GM21529 (cell line): Measurements from ENCODE around the gene TNNI3K.

Experiments
- ATAC-seq: cut with Tn5 transposase; IDR thresholded peaks from one replicate; pipeline ENCODE4 v1.9.1; 2021; ENCODE audit not compliant: unreplicated experiment

Gene TNNI3K

GRCh38 chr1:74375376-74375775, 140.2 kb downstream of the TNNI3K start:
- ATAC-seq: no peak

DNA sequence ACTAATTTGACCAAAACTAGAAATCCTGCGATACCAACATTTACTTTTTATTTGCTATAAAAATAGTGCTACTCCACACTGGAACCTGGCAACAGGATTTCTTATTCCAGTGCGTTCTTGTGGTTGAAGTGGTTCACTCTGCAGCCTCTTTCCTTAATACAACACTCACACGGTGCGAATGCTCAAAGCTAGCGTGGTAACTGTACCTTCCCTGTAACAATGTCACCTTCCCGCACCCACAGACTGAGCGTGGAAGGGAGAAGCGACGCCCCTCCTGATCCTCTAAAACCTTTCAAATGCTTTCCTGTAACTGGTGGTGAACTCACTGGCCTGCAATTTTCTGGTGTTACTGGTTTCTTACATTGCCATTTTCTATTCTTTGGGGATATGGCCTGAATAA, 145.1 kb downstream of the TNNI3K start:
- ATAC-seq: no peak

- no peak for ATAC-seq
These were observed 153.7 kb downstream of the TNNI3K start for GRCh38 chr1:74388855-74389254.

- ATAC-seq: no peak
These were observed 157.0 kb downstream of the TNNI3K start for GRCh38 chr1:74392186-74392585.

DNA sequence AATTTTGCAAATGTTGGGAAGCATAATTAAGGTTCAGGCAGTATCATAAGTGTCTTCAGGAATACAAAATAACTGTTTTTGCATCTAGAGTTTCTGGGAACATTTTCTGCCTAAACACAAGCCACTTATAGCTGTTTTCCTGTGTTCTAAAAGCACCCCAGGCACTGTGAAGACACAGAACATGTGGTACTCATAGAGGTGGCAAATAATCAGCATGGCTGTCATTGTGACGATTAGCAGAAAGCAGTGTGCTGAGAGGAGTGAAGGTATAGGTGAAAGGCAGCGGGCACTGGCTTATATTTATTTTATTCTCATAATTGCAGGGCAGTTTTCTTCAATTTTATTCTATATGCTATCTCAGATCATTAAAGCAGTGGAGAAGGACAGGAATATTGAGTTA, 157.7 kb downstream of the TNNI3K start:
- ATAC-seq: no peak

DNA sequence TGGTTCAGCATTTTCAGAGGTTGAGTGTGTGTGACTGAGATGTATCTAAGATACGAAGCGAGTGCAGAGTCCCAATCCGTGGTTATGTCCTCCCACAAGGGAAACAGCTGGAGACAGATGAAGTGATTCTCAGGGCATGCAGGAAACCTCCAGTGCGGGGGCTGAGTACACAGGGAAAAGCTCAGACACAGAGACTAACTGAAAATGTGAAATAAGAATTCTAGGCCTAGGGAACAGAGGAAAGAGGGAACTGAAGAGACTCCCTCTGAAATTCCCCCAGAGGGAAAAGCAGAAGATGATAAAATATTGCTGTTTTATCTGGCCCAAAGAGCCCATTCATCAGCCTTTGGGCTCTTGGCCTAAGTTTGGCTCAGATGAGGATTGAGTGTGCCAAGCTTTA, 160.4 kb downstream of the TNNI3K start:
- no peak for ATAC-seq

GRCh38 chr1:74396462-74396861, 161.3 kb downstream of the TNNI3K start:
- no peak for ATAC-seq

GRCh38 chr1:74396933-74397332, 161.7 kb downstream of the TNNI3K start:
- peak; percentile 79 for ATAC-seq

DNA sequence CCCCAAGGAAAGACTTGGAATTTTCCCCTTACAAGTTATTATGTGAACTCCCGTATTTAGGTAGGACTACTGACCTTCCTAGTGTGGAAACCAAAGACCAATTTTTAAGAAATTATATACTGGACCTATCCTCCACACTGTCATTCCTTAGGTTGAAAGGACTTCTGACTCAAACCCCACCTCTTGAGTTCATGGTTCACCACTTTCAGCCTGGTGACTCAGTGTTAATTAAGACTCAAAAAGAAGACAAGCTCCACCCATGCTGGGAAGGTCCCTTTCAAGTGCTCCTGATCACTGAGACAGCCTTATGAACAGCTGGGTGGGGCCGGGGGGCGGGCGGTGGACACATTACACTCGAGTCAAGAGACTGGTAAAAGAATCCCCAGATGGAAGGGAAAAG, 164.1 kb downstream of the TNNI3K start:
- ATAC-seq: peak; percentile 70

GRCh38 chr1:74402873-74403272, 167.7 kb downstream of the TNNI3K start:
- ATAC-seq: no peak

- no peak for ATAC-seq
These were observed 168.4 kb downstream of the TNNI3K start for GRCh38 chr1:74403606-74404005.

- ATAC-seq: no peak
These were observed 171.6 kb downstream of the TNNI3K start for GRCh38 chr1:74406759-74407158.

- no peak for ATAC-seq
These were observed 172.7 kb downstream of the TNNI3K start for GRCh38 chr1:74407902-74408301.

GRCh38 chr1:74412244-74412643, 177.1 kb downstream of the TNNI3K start:
- ATAC-seq: no peak

GRCh38 chr1:74415935-74416334, 180.7 kb downstream of the TNNI3K start:
- no peak for ATAC-seq

DNA sequence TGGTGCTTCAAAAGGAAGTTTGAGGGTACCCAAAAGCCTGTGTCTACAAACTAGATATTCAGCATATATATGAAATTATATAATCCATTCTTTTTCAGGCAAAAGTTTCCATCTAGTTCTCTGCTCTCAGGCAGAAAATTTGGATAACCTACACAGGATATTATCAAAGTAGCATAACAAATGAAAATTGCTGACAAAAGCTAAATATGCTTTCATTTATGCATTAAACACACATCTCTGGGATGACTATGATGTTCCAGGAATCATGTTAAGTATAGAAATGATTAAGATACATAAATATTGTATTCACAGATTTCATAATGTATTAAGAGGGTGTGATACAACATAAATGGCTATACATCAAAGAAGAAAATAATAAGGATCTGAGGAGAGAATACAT, 184.4 kb downstream of the TNNI3K start:
- no peak for ATAC-seq

- ATAC-seq: no peak
These were observed 185.3 kb downstream of the TNNI3K start for GRCh38 chr1:74420467-74420866.

GRCh38 chr1:74422421-74423292, 187.5 kb downstream of the TNNI3K start:
- no peak for ATAC-seq

GRCh38 chr1:74423471-74423870, 188.3 kb downstream of the TNNI3K start:
- ATAC-seq: no peak

DNA sequence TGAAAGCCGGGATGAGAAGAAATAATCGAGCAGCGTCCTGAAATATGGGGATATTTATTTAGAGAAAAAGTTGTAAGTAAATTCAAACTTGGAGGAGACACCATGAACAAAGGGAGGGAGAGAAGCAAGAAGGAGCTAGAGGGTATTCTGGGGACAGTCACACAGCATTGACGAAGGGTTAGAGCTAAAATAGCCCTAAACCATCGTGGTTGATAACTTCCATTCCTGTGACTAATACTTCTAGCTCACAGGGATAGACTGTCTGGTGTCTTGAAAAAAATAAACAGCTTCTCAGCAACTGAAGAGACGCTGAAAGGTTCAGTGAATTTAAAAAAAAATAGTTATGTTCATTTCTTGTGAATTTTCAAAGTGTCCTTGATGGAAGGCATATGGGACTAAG, 190.5 kb downstream of the TNNI3K start:
- no peak for ATAC-seq

DNA sequence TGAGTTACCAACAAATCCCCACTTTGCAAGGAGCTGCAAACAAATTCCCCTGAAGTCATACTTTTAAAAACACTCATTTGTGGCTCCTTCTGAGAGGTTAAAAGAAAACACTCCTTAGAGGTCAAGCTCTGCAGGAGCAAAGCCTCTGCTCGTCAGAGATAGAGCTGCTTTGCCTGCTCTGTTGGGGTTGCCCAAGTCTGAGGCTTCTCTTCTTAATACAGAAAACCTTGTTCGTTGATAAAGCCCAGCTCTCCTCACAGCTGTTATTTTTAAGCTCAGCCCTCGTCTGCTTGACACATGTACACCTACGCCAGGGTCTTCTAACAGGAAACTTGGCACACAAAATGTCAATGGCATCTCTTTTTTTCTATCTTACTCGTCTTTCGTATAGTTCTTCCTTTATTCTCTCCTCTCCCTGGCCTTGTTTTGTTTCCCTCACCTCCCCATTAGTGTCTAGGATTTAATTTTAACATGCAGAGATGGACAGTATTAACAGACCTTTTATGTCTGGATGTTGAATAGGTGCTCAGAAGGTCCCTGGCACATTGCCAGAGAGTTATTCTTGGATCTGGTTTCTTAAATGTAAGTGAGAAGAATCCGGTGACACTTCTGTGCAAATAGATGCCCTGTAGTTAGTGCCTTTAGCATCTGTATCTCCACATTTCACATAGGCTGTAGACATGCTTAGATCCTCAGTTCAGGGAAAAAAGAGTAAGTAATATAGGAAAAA, 191.2 kb downstream of the TNNI3K start:
- no peak for ATAC-seq

GRCh38 chr1:74427681-74428080, 192.5 kb downstream of the TNNI3K start:
- ATAC-seq: no peak
